GM19395 (cell line): ENCODE measurements around the gene LRMDA.
A peak's percentile ranks its signal among the peaks of the same experiment; 100 is the strongest.

ENCODE experiments used
- ATAC-seq: cut with Tn5 transposase; IDR thresholded peaks from one replicate; pipeline ENCODE4 v1.9.1; 2021; ENCODE audit warnings: mild to moderate bottlenecking, moderate library complexity; ENCODE audit not compliant: unreplicated experiment

The LRMDA gene

DNA sequence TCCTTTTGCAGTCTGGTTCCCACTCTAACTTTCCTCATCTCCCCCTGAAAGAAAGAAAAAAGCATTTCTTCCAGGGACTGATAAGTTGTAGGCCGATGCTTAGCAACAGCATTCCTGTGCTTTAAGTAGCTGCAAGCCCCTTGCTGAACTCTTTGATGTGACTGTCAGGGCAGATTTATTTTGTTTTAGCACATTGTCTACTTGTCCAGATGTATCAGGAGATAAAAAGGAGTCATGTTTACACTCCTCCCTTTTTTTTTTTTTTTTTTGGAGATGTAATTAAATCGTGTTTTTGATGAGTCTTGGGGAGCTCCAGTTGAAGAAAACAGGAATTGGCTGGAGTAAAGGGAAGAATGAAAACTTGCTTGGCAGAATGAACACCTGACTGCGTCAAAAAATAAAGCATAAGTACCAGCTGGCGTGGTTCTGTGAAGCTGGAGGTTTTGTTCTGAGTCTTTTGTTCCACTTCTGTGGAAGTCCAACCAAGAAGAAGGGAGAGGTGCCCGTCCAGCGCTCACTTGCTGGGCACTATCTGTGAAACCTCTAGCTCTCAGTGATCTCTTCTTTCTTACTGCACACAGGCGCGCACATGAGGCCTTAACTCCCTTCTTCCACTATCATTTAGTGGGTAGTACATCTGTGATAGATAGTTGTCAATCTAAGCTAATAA, 871.7 kb downstream of the LRMDA start:
- no peak for ATAC-seq

DNA sequence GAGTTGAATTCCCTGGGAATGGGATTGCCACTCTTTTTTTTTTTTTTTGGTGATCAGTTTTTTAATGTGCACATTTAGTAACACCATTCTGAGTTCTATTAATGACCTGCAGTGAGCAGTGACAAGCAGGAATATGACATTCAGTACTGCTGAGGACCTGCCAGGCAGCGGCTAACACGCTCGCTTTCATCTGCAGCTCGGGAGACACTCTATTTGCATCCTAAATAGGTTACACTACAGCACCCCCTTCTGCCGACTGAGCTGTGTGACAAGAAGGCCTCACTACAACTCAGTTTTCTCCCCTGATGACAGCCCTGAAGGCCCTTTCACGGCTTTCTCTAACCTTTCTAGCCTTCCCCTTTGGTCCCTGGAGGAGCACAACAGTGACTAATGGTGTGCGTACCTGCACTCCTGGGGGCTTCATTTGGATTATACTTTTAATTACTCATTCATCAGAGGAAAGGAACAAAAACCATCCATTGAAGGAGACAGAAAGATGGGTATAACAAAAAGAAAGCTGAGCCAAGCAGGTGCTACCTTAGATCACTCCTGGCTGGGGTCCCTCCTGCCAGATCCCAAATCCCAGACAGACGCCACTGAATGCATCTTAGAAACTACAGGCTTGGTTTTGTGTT, 872.4 kb downstream of the LRMDA start:
- peak; percentile 75 for ATAC-seq

DNA sequence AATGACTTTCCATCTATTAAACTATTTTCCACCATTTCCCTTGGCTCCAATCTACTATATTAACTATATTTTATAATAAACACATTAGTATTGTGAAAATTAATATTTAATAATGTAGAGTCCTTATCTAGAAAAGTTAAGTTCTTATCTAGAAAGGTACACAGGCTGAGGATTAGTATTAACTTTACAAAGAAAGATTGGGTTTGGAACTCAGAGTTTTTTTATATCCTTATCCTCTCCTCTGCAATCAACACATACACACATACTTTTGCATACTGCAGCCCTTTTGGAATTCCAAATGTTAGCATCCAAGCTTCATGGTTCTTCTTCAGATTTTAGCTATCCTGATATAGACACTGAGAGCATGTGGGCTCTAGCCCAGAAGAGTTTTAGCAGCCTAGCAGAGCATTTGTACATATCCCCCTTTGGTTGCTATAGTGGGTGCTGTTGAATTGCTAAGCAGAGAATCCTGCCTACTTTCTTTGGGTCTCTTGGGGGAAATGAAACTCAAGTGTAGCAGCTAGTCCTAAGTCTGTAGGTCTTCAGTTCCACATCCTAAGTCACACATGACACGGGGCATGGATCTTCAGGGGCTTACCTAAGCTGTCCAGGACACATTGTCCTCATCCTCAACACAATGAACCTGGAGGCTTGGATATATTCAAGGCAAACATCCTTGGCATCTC, 874.6 kb downstream of the LRMDA start:
- ATAC-seq = no peak

DNA sequence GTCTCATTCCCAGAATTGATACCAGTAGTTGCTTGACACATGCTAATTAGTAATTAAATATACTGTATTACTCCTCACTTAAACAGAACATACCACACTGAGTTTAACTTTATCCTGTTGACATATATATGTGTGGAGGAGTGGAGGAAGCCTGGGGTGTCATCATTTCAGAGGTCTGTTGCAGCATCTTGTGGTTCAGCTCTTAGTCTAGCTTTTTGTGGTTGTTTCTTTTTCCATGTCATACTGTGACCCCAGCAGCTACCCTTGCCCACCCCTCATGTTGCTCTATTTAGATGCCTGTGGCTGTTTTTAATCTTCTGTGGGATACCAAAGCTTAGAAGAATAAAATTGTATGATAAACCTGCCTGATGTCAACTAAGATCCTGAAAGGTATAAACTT, 875.4 kb downstream of the LRMDA start:
- ATAC-seq = no peak

DNA sequence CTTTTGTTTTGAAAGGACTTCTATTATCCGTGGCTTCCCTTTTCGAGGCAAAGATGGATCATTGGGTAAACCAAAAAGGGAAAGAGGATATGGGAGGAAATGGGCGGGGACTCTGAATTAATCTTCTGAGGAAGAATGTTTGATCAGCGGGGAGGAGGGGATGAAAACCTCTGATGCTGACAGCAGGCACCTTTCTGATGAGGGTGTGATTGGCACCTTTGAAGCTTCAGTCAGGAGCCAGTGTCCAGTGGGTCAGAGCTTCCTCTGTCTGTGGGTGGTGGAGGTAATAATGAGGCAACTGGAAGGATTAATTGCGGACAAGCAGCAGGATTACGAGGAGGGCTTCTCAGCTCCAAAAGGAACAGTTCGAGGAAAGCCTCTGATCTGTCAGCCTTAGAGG, 877.6 kb downstream of the LRMDA start:
- no peak for ATAC-seq

DNA sequence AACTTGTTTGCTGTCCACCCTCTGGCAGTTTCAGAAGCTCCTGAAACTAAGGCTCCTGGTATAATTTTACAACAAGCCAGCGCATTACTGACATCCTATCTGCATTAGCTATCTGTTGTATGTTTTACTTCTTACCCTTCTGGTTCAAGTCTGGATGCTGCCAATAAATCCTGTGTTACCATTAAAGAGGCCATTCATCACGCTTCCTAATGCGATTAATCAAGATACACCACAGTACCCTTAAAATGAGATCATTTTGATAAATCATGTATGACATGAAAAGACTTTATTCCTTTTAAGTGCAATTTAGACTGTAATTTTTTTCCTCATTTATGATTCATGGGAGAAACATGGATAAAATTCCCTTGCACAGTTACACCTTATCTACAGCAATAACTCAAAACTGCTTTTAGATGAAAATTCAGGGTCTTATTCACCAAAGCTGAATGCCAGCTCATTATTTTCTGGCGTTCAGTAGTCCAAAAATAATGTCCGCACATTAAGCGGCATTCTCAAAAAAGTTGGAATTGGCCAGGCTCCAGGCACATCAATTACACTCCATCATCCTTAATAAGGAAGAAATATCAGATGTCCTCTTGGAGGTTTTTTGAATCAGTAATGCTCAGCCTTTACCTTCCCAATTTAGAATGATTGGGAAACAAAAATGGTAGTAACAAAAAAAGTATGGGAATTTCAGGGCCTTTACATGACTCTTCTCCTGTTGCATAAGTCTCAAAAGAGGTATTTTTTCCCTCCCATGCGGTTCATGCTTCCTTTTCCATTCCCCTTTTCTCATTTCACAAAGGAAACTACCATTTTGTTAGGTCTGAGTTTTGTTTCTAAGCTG, 878.5 kb downstream of the LRMDA start:
- ATAC-seq = no peak

DNA sequence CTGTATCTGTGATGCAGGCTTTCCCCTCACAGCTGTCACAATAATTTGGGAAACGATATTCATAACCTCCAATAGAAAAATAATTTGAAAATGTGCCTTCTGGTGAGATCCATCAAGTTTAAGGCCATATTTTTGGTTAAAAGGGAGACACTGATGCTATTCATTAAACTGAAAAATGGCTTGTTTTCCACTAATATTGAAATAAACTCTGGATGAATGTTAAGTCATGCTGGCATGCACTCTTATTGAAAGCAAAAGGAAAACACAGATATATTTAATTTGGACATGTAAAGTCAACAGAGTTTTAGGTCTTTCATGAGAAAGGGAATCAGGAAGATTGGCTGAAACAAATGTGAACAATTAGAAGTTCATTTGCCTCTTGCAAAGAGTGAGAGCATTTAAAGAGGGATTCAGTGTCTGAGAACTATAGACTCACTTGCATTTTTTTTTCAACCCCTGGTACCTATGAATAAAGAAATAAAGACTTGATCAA, 879.2 kb downstream of the LRMDA start:
- ATAC-seq = no peak

DNA sequence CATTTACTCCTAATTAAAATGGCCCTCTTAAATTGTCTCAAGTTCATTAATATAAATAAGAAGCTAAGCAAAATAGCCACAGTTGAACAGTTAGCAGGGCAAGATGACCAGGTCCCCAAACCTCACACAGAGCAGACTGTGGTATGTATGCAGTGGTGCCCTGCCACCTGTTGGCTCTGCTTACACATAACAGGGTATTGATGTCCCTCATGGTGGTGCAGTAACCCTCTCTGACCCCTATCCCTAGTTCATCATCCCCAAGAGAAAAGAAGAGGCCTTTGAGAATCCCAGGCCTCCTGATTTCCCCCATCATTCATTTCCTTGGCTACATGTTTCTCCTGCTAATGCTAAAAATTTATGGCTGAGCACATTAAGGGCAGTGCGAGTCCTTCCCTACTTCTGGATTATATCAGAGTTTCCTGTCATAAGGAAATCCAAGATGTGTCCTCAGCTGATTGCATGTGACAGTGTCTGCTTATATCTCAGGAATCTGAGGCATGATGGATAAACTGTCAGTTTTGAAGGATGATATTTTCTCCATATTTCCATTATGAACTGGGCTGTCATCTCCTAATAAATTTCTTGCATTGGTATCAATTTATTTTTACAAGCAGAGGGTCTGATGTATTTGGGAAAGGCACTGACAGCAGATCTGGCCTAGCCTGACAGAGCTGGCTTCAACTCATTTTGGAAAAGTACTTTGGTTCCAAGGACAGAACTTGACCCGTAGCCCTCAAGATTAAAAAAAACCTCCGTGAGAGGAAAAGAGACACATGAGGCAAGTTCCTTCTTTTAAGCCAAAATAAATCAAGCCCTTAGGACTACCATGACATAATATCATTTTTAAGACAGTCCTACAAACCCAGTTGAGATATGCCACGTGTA, 880.6 kb downstream of the LRMDA start:
- ATAC-seq = peak; percentile 72

DNA sequence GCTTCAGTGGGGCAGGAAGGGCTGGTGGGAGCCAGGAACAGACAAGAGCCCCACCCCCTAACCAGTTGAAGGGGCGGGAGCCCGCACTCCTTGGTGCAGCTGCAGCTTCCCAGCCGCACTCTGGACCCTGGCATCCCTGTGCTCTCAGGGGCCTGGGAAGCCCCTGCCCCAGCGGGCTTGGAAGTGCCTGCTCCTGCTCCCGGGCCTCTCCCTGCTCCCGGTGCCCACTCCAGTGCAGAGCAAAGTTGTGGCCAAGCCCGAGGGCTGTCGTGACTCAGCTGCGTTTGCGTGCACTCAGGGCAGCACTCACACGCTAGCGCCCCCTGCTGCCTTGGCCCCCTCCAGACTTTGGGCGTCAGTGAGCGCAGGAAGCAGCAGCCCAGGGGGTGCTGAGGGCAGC, 883.8 kb downstream of the LRMDA start:
- ATAC-seq = no peak

DNA sequence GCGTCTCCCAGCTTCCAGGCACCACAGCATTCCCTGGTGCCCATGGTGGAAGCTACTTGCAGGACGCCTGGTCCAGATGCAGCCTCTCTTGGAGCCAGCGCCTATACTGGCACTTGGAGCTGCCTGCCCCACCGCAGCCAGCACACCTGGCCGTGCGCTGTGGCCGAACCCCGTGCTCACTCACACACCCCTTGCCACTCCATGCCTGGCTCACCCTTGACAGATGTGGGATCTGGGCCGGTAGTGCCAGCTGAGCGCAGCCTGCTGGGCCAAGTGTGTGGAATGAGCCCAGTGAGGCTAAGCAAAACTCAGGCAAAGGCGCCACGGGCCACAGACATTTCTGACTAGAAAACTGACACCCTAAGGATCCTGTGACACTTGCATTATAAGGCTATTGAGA, 884.8 kb downstream of the LRMDA start:
- no peak for ATAC-seq

DNA sequence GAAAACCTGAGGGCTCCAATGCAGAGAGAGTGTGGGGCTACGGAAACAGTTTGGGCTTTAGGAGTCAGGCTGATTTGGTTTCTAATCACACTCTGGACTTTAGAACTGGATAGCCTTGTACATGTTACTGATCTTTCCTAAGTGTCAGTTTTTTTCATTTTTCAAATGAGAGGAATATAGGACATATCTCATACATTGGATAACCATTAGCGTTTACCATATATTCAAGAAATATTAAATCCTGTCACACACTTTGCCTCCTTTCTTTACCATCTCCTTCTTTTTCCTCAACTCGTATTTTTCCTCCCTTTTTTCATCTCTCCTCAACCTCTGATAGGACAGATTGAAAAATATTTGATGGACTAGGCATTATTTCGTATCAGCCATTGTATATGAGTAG, 885.7 kb downstream of the LRMDA start:
- ATAC-seq = no peak

DNA sequence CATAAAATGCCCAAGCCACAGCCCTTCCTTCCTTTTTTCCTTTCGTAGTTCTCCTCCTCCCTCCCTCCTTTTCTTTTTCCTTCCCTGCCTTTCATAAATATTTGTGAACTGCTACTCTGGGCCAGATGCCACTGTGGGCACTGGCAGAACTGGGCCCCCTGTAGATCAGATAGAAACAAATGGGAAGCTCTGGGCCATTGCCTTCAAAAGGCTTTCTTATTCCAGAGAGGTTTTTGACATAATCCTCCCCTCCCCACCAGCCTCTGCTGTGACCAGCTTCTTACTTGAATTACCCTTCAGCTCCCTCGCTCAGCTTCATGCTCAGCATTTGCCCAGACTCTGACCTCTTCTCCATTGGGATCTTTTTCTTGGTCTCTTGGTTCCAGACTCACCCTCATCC, 886.8 kb downstream of the LRMDA start:
- no peak for ATAC-seq

DNA sequence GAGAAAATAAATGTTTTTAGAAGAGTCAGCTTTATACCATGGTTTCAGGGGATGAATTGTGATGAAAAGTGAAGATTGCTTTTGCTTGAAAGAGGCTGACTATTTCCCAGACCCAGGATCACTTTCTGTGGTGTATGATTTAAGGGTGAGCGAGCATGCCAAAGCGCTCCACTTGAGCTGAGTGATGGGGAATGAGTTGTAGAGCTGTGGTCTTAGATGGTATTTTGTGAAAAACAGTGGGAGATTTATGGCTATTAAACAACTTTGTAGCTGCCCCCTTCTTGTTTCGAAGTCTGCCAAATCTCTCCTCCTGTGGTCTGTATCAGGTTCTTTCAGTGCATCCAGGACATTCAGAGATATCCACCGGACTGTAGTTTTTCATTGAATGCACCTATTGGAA, 888.2 kb downstream of the LRMDA start:
- no peak for ATAC-seq

DNA sequence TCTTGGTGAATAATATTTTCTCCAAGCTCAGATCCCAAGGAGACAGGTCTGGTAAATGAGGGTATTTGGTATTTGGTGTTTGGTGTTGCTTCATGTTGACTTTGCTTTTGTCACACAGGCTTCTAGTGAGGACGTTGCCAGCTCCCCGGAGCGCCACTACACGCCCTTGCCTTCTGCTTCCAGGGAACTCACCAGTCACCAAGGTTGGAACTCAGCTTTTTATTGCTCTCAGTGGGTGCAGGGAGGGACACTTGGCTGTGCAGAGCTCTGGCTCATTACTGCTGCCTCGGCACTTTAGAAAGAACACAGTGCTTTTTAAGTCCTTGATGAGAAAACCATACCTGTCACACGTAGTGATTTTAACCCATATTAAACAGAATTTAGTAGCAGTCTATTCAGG, 892.9 kb downstream of the LRMDA start:
- ATAC-seq = no peak

DNA sequence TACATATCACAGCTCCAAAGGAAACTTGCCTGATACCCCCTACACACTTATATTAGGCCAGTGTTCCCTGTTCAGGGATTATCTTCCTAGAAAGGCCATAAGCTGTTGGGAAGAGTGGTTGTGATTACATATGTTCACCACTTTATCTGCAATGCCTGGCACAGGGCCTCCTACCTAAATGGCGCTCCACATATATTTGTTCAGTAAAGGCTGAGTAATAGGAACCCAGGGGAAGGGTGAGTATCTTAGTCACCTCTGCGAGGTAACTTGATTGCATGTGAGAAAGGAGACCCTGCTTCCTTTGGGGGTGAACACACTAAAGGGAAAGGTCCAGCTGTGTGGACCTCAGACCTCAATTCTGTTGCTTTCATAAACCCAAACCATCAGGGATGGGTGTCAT, 896.0 kb downstream of the LRMDA start:
- ATAC-seq = no peak

DNA sequence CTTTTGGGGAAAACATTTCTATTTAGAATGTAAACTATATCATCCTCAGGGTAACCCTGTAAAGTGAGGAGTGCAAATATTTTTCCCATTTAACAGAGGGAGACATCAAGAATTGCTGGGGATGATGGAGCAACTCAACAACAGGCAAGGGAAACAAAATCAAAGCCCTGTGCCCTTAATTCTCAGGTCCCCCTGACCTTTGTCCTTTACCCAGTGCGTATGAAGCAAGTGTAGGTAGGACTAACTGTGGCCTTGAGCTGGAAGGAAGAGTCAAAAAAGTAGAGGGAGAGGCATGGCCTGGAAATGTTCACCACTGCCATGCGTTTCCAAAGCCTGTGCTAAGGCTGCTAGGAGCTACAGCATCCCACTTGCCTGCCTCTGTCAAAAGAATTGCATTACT, 896.9 kb downstream of the LRMDA start:
- ATAC-seq = no peak

DNA sequence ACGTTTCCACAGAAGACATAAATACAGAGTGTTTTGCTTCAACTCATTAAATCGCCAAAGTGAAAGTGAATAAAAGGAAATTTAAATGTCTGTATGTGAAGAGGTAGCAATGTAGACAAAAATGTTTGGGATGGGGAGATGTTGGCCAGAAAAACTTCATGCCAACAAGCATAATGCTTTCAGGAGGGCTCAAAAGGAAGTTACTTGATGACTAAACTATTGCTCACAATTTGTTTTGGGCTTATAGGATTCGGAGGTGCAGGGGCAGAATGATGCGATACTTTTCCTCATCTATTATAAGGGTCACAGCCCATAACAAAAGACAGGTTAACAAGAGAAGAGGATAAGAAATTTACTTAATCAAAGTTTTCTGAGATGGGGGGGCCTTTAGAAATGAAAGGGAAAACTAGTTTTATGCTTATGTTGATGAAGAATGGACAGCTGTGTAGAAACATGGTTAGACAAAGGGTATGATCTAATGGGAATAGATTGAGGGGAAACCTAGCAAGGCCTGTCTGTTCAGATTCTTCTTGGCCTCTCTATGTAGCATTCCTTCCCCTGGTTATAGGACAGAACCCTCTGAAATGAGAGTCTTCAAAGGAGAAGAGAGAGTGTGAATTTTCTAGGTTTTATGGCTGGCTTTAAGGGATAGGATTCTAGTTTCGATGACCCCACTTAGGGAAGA, 898.6 kb downstream of the LRMDA start:
- no peak for ATAC-seq

DNA sequence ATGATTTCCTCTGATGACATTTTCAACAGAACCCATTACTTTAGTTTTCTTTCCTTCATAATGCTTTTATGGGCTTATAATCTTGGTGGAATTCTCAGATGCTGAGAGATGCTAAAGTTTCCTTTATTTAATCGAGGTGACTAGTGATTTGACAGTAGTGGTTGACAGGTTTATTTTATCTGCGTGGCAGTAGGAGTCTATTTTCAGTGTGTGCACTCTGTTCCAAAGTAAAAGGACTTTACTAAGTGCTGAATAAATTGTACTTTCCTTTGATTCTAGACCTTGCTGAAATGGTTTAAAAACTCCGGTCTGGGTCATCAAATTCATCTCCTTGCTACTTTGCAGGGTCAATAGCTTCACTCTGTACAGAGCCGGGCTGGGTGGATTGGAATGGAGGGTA, 900.3 kb downstream of the LRMDA start:
- no peak for ATAC-seq

DNA sequence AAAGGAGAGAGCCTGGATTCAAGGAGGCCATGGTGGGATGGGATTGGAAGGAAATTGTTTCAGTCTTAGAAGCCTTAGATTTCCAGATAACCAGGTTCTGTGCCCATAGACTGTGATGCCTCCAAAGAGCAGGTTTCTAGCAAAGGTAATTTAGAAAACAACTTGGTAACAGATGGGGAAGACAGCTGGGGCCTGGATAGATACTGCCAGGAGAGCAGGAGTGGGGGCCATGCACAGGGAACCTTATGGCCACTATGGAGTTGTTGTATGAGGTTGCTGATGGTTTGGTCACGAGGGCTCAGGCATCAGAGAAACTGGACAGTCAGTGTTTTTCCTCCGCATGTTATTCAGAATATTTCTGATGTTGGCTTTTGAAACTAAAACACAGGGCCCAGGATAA, 901.9 kb downstream of the LRMDA start:
- no peak for ATAC-seq

DNA sequence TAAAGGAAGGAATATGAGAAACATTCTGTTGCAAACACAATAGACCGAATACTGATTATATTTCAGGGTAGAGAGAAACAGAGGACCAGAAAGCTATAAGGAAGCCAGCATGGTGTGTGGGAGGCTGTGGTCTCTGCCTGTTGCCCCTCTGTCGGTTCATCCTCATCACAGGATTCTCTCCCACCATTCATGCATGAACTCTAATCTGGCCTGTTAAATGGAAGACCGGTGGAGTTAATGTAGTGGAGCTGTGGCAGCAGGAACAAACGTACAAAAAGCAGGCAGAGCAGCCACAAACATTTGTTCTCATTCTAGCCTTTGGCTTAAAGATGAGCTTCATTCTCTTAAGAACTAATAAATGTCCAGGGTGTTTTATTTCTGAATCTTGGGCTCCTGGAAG, 902.4 kb downstream of the LRMDA start:
- ATAC-seq = no peak
